IMR-90 (cell line): ENCODE results near the gene CBFA2T3. TPM values are rescaled to one million over a fixed set of nuclear protein-coding genes. Genes with fewer than 3 reads are reported as not detected.

ENCODE experiments used
- ATAC-seq: fragments of 200-7000 bp; cut with Tn5 transposase; 2 replicates; pipeline ENCODE4 v1.9.1; 2020; ENCODE audit warnings: low read depth, mild to moderate bottlenecking, moderate library complexity
- BruUV-seq: library from RNA; stranded (reverse); fragments of 400-500 nt; replicated peaks from 2 replicates; lab custom pipeline; 2021; lab: Mats Ljungman, UMichigan
- CTCF ChIA-PET: fragments of 300-600 bp; formaldehyde crosslinking; extraction: SDS; loops from one replicate; lab custom pipeline; 2021; ENCODE audit warnings: antibody characterized with exemption; lab: Yijun Ruan, JAX
- POLR2A ChIA-PET: fragments of 300-600 bp; sonication (Branson Sonifier 250); formaldehyde crosslinking; loops from one replicate; lab custom pipeline; 2022; ENCODE audit warnings: antibody characterized with exemption; ENCODE audit not compliant: unreplicated experiment; lab: Charles Lee
- DNase-seq: peaks from one replicate; pipeline ENCODE4 v3.0.0; 2013
- H2AFZ ChIP-seq: replicated peaks from 2 replicates; pipeline ENCODE3; 2013; ENCODE audit warnings: low read length, mild to moderate bottlenecking; ENCODE audit not compliant: poor library complexity
- H2AK5ac ChIP-seq: 2 replicates; pipeline ENCODE4 v1.6.1; 2013; ENCODE audit warnings: low read depth, low read length, inconsistent platforms
- H2AK9ac ChIP-seq: replicated peaks from 2 replicates; pipeline ENCODE3; 2013; ENCODE audit warnings: mild to moderate bottlenecking, low read depth, low read length, moderate library complexity; ENCODE audit not compliant: poor library complexity
- H2BK120ac ChIP-seq: 2 replicates; pipeline ENCODE4 v1.6.1; 2013; ENCODE audit warnings: low read depth, low read length, inconsistent platforms
- H2BK15ac ChIP-seq: 3 replicates; pipeline ENCODE4 v1.6.1; 2013; ENCODE audit warnings: low read depth, low read length, inconsistent platforms
- H2BK20ac ChIP-seq: 2 replicates; pipeline ENCODE4 v1.6.1; 2013; ENCODE audit warnings: low read depth, mild to moderate bottlenecking, inconsistent platforms, low read length, moderate library complexity
- H2BK5ac ChIP-seq: 2 replicates; pipeline ENCODE4 v1.6.1; 2013; ENCODE audit warnings: mild to moderate bottlenecking, low read depth, low read length, inconsistent platforms; ENCODE audit not compliant: poor library complexity, severe bottlenecking
- H3K14ac ChIP-seq: replicated peaks from 2 replicates; pipeline ENCODE4 v1.6.1; 2013; ENCODE audit warnings: low read depth, low read length, inconsistent platforms
- H3K18ac ChIP-seq: 2 replicates; pipeline ENCODE4 v1.6.1; 2013; ENCODE audit warnings: low read depth, low read length, control low read depth
- H3K23ac ChIP-seq: 2 replicates; pipeline ENCODE4 v1.6.1; 2013; ENCODE audit warnings: low read depth, low read length, inconsistent platforms
- H3K27ac ChIP-seq: 2 replicates; pipeline ENCODE4 v1.5.1; 2013; ENCODE audit warnings: mild to moderate bottlenecking, control low read depth, low read length; ENCODE audit not compliant: insufficient read depth
- H3K27me3 ChIP-seq: 2 replicates; pipeline ENCODE4 v1.6.1; 2013; ENCODE audit warnings: low read length; ENCODE audit not compliant: control insufficient read depth, insufficient read depth
- H3K36me3 ChIP-seq: 2 replicates; pipeline ENCODE4 v1.6.1; 2013; ENCODE audit warnings: low read length, mixed read lengths; ENCODE audit not compliant: control insufficient read depth, insufficient read depth
- H3K4ac ChIP-seq: 2 replicates; pipeline ENCODE4 v1.6.1; 2013; ENCODE audit warnings: low read depth, low read length, inconsistent platforms
- H3K4me1 ChIP-seq: 2 replicates; pipeline ENCODE4 v1.6.1; 2013; ENCODE audit warnings: low read length, mixed read lengths; ENCODE audit not compliant: control insufficient read depth, insufficient read depth
- H3K4me2 ChIP-seq: 2 replicates; pipeline ENCODE4 v1.6.1; 2013; ENCODE audit warnings: low read depth, mild to moderate bottlenecking, control low read depth, low read length, moderate library complexity
- H3K4me3 ChIP-seq: 2 replicates; pipeline ENCODE4 v1.5.1; 2013; ENCODE audit warnings: low read depth, mild to moderate bottlenecking, control low read depth, low read length, moderate library complexity; ENCODE audit not compliant: insufficient read depth
- H3K56ac ChIP-seq: 2 replicates; pipeline ENCODE4 v1.6.1; 2013; ENCODE audit warnings: low read length, inconsistent platforms; ENCODE audit not compliant: insufficient read depth; ENCODE audit errors: extremely low read depth
- H3K79me1 ChIP-seq, 2 experiments: 2 replicates each; pipeline ENCODE4 v1.6.1; 2013; ENCODE audit warnings: low read length in 2 of 2, inconsistent platforms in 1 of 2, low read depth in 1 of 2
- H3K9ac ChIP-seq: 2 replicates; pipeline ENCODE4 v1.6.1; 2013; ENCODE audit warnings: low read depth, low read length, control low read depth
- H3K9me1 ChIP-seq: 2 replicates; pipeline ENCODE4 v1.6.1; 2013; ENCODE audit warnings: low read length, inconsistent platforms; ENCODE audit not compliant: insufficient read depth
- H3K9me3 ChIP-seq: 2 replicates; pipeline ENCODE4 v1.6.1; 2013; ENCODE audit warnings: low read length; ENCODE audit not compliant: control insufficient read depth, insufficient read depth
- H4K20me1 ChIP-seq: 2 replicates; pipeline ENCODE4 v1.6.1; 2013; ENCODE audit warnings: low read length, inconsistent platforms; ENCODE audit not compliant: insufficient read depth
- H4K5ac ChIP-seq: 2 replicates; pipeline ENCODE4 v1.6.1; 2013; ENCODE audit warnings: mild to moderate bottlenecking, low read depth, low read length, control low read depth
- H4K8ac ChIP-seq, 2 experiments: 2 replicates each; pipeline ENCODE4 v1.6.1; 2013; ENCODE audit warnings: low read depth in 2 of 2, low read length in 2 of 2, control low read depth in 1 of 2, inconsistent platforms in 1 of 2
- H4K91ac ChIP-seq: 2 replicates; pipeline ENCODE4 v1.6.1; 2013; ENCODE audit warnings: low read depth, low read length, inconsistent platforms; ENCODE audit not compliant: insufficient read depth
- BHLHE40 ChIP-seq: fragments of 150-350 bp; IDR thresholded peaks from 2 replicates; pipeline ENCODE4 v1.6.1; 2016; ENCODE audit warnings: mild to moderate bottlenecking, low read depth, low read length
- CTCF ChIP-seq: conservative IDR thresholded peaks from 2 replicates; pipeline ENCODE4 v1.5.1; 2012; ENCODE audit warnings: mild to moderate bottlenecking, low read depth, low read length, improper control_type of control experiment
- FOS ChIP-seq: fragments of 150-350 bp; IDR thresholded peaks from 2 replicates; pipeline ENCODE4 v1.6.1; 2016; ENCODE audit warnings: low read depth, low read length
- MAFK ChIP-seq: IDR thresholded peaks from 2 replicates; pipeline ENCODE4 v1.6.1; 2012; ENCODE audit warnings: low read depth, low read length, improper control_type of control experiment
- MXI1 ChIP-seq: IDR thresholded peaks from 2 replicates; pipeline ENCODE4 v1.6.1; 2012; ENCODE audit warnings: low read depth, mild to moderate bottlenecking, low read length, moderate library complexity, borderline replicate concordance
- NFE2L2 ChIP-seq: fragments of 150-350 bp; IDR thresholded peaks from 2 replicates; pipeline ENCODE4 v1.6.1; 2016; ENCODE audit warnings: low read depth, mild to moderate bottlenecking, low read length
- POLR2A ChIP-seq: IDR thresholded peaks from 2 replicates; pipeline ENCODE4 v1.6.1; 2012; ENCODE audit warnings: mild to moderate bottlenecking, low read depth, low read length
- RFX5 ChIP-seq: IDR thresholded peaks from 2 replicates; pipeline ENCODE4 v1.8.0; 2012; ENCODE audit warnings: low read depth, mild to moderate bottlenecking, low read length, moderate library complexity
- SMC3 ChIP-seq: fragments of 150-350 bp; IDR thresholded peaks from 2 replicates; pipeline ENCODE4 v1.6.1; 2016; ENCODE audit warnings: low read depth, mild to moderate bottlenecking, antibody characterized with exemption, low read length, moderate library complexity
- WGBS, 2 experiments: methylation state at CpG; one replicate each; pipeline versions ENCODE4 v1.1.5 to v1.1.7; 2013; ENCODE audit warnings: missing lambda C conversion rate in 2 of 2; ENCODE audit not compliant: insufficient read length in 1 of 2; ENCODE audit errors: extremely low coverage in 2 of 2; 5-methylcytosine and 5-hydroxymethylcytosine counted together
- dilution Hi-C: fragments of 300-500 bp; cut with HindIII; formaldehyde crosslinking; loops from one replicate; pipeline ENCODE4 v1.14.3; 2018; ENCODE audit warnings: low sequenced_read_pairs; ENCODE audit not compliant: unreplicated experiment
- in situ Hi-C: fragments of 300-500 bp; cut with MboI; formaldehyde crosslinking; loops from 3 replicates; pipeline ENCODE4 v1.14.3; 2019; ENCODE audit warnings: low sequenced_read_pairs, inconsistent platforms, mixed read lengths
- intact Hi-C: fragments of 100-400 bp; cut with micrococcal nuclease; formaldehyde crosslinking; loops from 2 replicates; pipeline ENCODE4 v1.10.0; 2022
- polyA plus RNA-seq, 3 experiments: library from polyadenylated mRNA; depleted of rRNA; stranded (reverse); fragments of >200 nt; gene quantifications; 2 replicates each; pipeline ENCODE4 v1.2.3, GENCODE V29; 2012; ENCODE audit warnings: low replicate concordance in 1 of 3
- total RNA-seq: library from RNA; depleted of rRNA; stranded (reverse); fragments of >200 nt; gene quantifications from 2 replicates; pipeline ENCODE4 v1.2.3, GENCODE V29; 2012

The CBFA2T3 gene
- total and polyA plus RNA-seq, 2 of the 4 experiments (the other 2 are of a cell fraction), result not detected

- Histone ChIP-seq H3K4me1 (no peaks in the 10 kb centered on the region), H3K4me2 (no peak overlapping the region), H2BK5ac (no peak overlapping the region), H3K27ac (no peak overlapping the region), H3K36me3 (no peaks in the 10 kb centered on the region), H3K27me3 (peaks cover 7% of the 10 kb centered on the region), H2BK15ac (no peak overlapping the region), H3K4ac (no peak overlapping the region), H3K4me3 (no peak overlapping the region), H4K5ac (no peak overlapping the region), H3K23ac (no peak overlapping the region), H3K18ac (no peak overlapping the region), H2BK20ac (no peak overlapping the region), H3K9me1 (no peaks in the 10 kb centered on the region), H4K20me1 (no peaks in the 10 kb centered on the region), H3K9ac (no peak overlapping the region), H3K79me1 (no peaks in the 10 kb centered on the region), H4K8ac (no peak overlapping the region), H4K91ac (no peak overlapping the region), H3K14ac (no peak overlapping the region), H2AK9ac (no peak overlapping the region), H3K9me3 (no peaks in the 10 kb centered on the region; the same call in 1 of the 2 replicates), H2AFZ (no peak overlapping the region), H3K56ac (no peak overlapping the region), H2BK120ac (no peak overlapping the region), H2AK5ac (no peak overlapping the region)
- BruUV-seq, result no TSS peak
- CTCF ChIA-PET, result no interaction called here
- intact Hi-C loops (no loop called here), in situ Hi-C loops (no loop called here), dilution Hi-C loops (no loop called here)
- ATAC-seq, result no peak
- 69% methylated on average over 4 of the region's 16 CpGs; no CpG with 5 or more reads in 1 of the 2 experiments for WGBS, 2 experiments
- TF ChIP-seq POLR2A (no peak), BHLHE40 (no peak), MXI1 (no peak), SMC3 (no peak), MAFK (no peak), FOS (no peak), NFE2L2 (no peak), RFX5 (no peak), CTCF (no peak)
- DNase-seq, result no peak
- POLR2A ChIA-PET, result no interaction called here
Observed at GRCh38 chr16:89019511-89019910, 42.5 kb upstream of the CBFA2T3 start.
